ENCODE data around the gene ELMO3.

Gene ELMO3

GRCh38 chr16:67184453-67184994 lies 14.4 kb upstream of the ELMO3 start:
- no peaks in the 10 kb centered on the region for H3F3A ChIP-seq (ENCODE audit: control insufficient read depth, insufficient read depth)
- 0 out of 2 replicates have a peak, but pooled peaks cover 8% of the 10 kb centered on the region for H3K79me2 ChIP-seq (ENCODE audit: control insufficient read depth, low read length)
- no peaks in the 10 kb centered on the region for H3K36me3 ChIP-seq (ENCODE audit: control insufficient read depth, low read length)
- H3K4me1 ChIP-seq (ENCODE audit: control insufficient read depth, low read length): peaks cover 29% of the 10 kb centered on the region
- H4K20me1 ChIP-seq (ENCODE audit: control insufficient read depth, insufficient read depth, low read depth, low read length): peaks cover 3% of the 10 kb centered on the region; the same call in 1 of the 2 replicates
- peaks cover 24% of the 10 kb centered on the region for H3K27me3 ChIP-seq (ENCODE audit: control insufficient read depth, low read length)
- peak overlapping the region; percentile 98 for H3K4me2 ChIP-seq (ENCODE audit: low read length)
- H3K9me2 ChIP-seq (replicated peaks; ENCODE audit: control insufficient read depth, low read length): no peaks in the 10 kb centered on the region
- H3K4me3 ChIP-seq (ENCODE audit: low read length): peak overlapping the region; percentile 88
- no peak for TF ChIP-seq EZH2phosphoT487 (IDR thresholded peaks at IDR 0.05; ENCODE audit: borderline replicate concordance, low read length)
- TF ChIP-seq, protein P1, sequence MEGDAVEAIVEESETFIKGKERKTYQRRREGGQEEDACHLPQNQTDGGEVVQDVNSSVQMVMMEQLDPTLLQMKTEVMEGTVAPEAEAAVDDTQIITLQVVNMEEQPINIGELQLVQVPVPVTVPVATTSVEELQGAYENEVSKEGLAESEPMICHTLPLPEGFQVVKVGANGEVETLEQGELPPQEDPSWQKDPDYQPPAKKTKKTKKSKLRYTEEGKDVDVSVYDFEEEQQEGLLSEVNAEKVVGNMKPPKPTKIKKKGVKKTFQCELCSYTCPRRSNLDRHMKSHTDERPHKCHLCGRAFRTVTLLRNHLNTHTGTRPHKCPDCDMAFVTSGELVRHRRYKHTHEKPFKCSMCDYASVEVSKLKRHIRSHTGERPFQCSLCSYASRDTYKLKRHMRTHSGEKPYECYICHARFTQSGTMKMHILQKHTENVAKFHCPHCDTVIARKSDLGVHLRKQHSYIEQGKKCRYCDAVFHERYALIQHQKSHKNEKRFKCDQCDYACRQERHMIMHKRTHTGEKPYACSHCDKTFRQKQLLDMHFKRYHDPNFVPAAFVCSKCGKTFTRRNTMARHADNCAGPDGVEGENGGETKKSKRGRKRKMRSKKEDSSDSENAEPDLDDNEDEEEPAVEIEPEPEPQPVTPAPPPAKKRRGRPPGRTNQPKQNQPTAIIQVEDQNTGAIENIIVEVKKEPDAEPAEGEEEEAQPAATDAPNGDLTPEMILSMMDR (IDR thresholded peaks at IDR 0.05; ENCODE audit: low read depth, low read length, poor library complexity, severe bottlenecking): no peak
- no peak overlapping the region for H3K27ac ChIP-seq (ENCODE audit: low read depth, low read length)
- no peaks in the 10 kb centered on the region for H3K9me3 ChIP-seq (ENCODE audit: control insufficient read depth, insufficient read depth, low read length)

- peak overlapping the region; percentile 98 for H3K4me2 ChIP-seq (ENCODE audit: low read length)
- H3K4me1 ChIP-seq (ENCODE audit: control insufficient read depth, low read length): peaks cover 29% of the 10 kb centered on the region
- H3K9me3 ChIP-seq (ENCODE audit: control insufficient read depth, insufficient read depth, low read length): no peaks in the 10 kb centered on the region
- H3K27me3 ChIP-seq (ENCODE audit: control insufficient read depth, low read length): peaks cover 24% of the 10 kb centered on the region
- peak overlapping the region; percentile 88; the same call in 1 of the 2 replicates for H3K4me3 ChIP-seq (ENCODE audit: low read length)
- H3K36me3 ChIP-seq (ENCODE audit: control insufficient read depth, low read length): no peaks in the 10 kb centered on the region
- peaks cover 3% of the 10 kb centered on the region; the same call in 1 of the 2 replicates for H4K20me1 ChIP-seq (ENCODE audit: control insufficient read depth, insufficient read depth, low read depth, low read length)
- H3K79me2 ChIP-seq (ENCODE audit: control insufficient read depth, low read length): 0 out of 2 replicates have a peak, but pooled peaks cover 8% of the 10 kb centered on the region
- H3F3A ChIP-seq (ENCODE audit: control insufficient read depth, insufficient read depth): no peaks in the 10 kb centered on the region
- H3K9me2 ChIP-seq (replicated peaks; ENCODE audit: control insufficient read depth, low read length): no peaks in the 10 kb centered on the region
- H3K27ac ChIP-seq (ENCODE audit: low read depth, low read length): no peak overlapping the region
- TF ChIP-seq, protein P1 (IDR thresholded peaks at IDR 0.05; ENCODE audit: low read depth, low read length, poor library complexity, severe bottlenecking): peak; percentile 85
- no peak for TF ChIP-seq EZH2phosphoT487 (IDR thresholded peaks at IDR 0.05; ENCODE audit: borderline replicate concordance, low read length)
Observed at GRCh38 chr16:67184995-67185650, 13.8 kb upstream of the ELMO3 start.

GRCh38 chr16:67185651-67186134 lies 13.2 kb upstream of the ELMO3 start:
- Histone ChIP-seq H3K36me3 (ENCODE audit: control insufficient read depth, low read length) (no peaks in the 10 kb centered on the region), H3K9me3 (ENCODE audit: control insufficient read depth, insufficient read depth, low read length) (no peaks in the 10 kb centered on the region), H3K9me2 (replicated peaks; ENCODE audit: control insufficient read depth, low read length) (no peaks in the 10 kb centered on the region), H3K4me2 (ENCODE audit: low read length) (no peak overlapping the region), H3K4me3 (ENCODE audit: low read length) (no peak overlapping the region), H3K27ac (ENCODE audit: low read depth, low read length) (no peak overlapping the region), H3K27me3 (ENCODE audit: control insufficient read depth, low read length) (peaks cover 24% of the 10 kb centered on the region), H4K20me1 (ENCODE audit: control insufficient read depth, insufficient read depth, low read depth, low read length) (peaks cover 3% of the 10 kb centered on the region; the same call in 1 of the 2 replicates), H3F3A (ENCODE audit: control insufficient read depth, insufficient read depth) (no peaks in the 10 kb centered on the region), H3K79me2 (ENCODE audit: control insufficient read depth, low read length) (0 out of 2 replicates have a peak, but pooled peaks cover 8% of the 10 kb centered on the region), H3K4me1 (ENCODE audit: control insufficient read depth, low read length) (peaks cover 29% of the 10 kb centered on the region)
- no peak for TF ChIP-seq EZH2phosphoT487 (IDR thresholded peaks at IDR 0.05; ENCODE audit: borderline replicate concordance, low read length)
- TF ChIP-seq, protein P1 (IDR thresholded peaks at IDR 0.05; ENCODE audit: low read depth, low read length, poor library complexity, severe bottlenecking): no peak
